ENCODE results near the gene ZNF705A. TPM values are rescaled to one million over a fixed set of nuclear protein-coding genes. Genes with fewer than 3 reads are reported as not detected.
"Not testable (repeated sequence)": the region's sequence is repeated elsewhere in the genome, so short reads cannot be mapped to it uniquely, and the experiment has no call there.

ZNF705A gene
- total RNA-seq, 1 experiment from 2014 or later, result not detected

DNA sequence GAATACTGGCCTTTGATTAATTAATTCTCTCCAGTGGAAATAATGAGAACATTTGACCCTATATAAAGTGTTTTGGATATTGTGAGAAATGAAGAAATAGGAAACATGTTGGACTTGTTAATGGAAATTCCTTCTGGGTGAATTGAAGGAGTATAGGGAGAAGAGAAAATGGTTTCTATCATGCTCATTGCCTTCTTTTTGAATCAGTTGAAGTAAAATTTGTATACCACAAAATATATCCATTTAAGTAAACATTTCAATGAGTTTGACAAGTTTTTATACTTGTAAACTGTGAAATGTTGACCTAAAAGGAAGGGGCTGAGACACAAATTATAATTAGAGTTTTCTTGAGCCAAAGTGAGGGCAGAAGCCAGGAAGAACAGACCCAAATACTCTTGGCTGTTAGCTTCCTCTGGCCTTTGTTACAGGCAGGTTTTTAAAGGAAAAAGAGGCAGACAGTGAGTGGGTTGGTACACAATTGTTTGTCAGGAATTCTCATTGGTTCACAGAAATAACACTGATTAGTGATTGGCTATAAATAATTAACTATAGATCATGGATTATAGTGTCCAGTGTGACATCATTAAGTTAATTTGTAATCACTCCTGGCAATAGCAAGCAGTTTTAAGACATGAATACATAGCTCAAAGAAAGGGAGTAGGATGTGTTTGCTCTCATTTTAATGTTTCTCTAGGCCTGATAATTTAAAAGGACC, 826 bp downstream of the ZNF705A start:
- Histone ChIP-seq H3K27me3 (ENCODE audit: insufficient read depth, low read length) (no peaks in the 10 kb centered on the region), H3K4me2 (ENCODE audit: low read length) (peak overlapping the region; percentile 35; the same call in 1 of the 2 replicates), H3K79me2 (ENCODE audit: insufficient read depth, low read length) (no peaks in the 10 kb centered on the region), H3K4me3 (replicated peaks in 1 of 2; ENCODE audit: low read depth in 1 of 2, low read length in 2 of 2) (no peak overlapping the region), H4K20me1 (ENCODE audit: insufficient read depth) (no peaks in the 10 kb centered on the region), H2AFZ (ENCODE audit: low read depth, low read length, poor library complexity, severe bottlenecking) (peak overlapping the region; percentile 52), H3K27ac (ENCODE audit: low read depth, low read length) (no peak overlapping the region), H3K4me1 (ENCODE audit: control insufficient read depth in 1 of 2, insufficient read depth in 2 of 2, low read length in 2 of 2) (peaks cover 0 to 10% of the 10 kb centered on the region in 2 experiments; a peak in 2 of 4 replicates), H3K36me3 (ENCODE audit: control insufficient read depth in 1 of 2, insufficient read depth in 2 of 2, low read length in 2 of 2) (no peaks in the 10 kb centered on the region), H3K9me2 (ENCODE audit: insufficient read depth) (no peaks in the 10 kb centered on the region), H3K9me3 (ENCODE audit: control insufficient read depth in 1 of 2, insufficient read depth in 1 of 2, low read depth in 1 of 2, low read length in 2 of 2) (no peaks in the 10 kb centered on the region), H3K9ac (ENCODE audit: low read length) (no peak overlapping the region)
- no TSS peak for BruUV-seq (replicated peaks)
- no peak for DNase-seq (ENCODE audit: low read depth, low spot score)
- CTCF ChIA-PET, result no interaction called here
- ATAC-seq, result no peak
- RAD21 ChIA-PET (ENCODE audit: low non-redundant PET in 1 of 2, low total read pairs in 2 of 2, uncharacterized antibody in 2 of 2, unreplicated experiment in 2 of 2), result no interaction called here
- POLR2A ChIA-PET, result no interaction called here
- intact Hi-C loops (cut with micrococcal nuclease), result no loop called here
- TF ChIP-seq TCF7L2 (IDR thresholded peaks at IDR 0.05; ENCODE audit: borderline replicate concordance, extremely low read depth, insufficient read depth, insufficient read length), result no peak
- TF ChIP-seq POLR2AphosphoS5 (IDR thresholded peaks at IDR 0.05; ENCODE audit: low read depth, low read length), result no peak
- TF ChIP-seq SRF (IDR thresholded peaks at IDR 0.05; ENCODE audit: low read depth), result no peak
- no peak for TF ChIP-seq JUND (IDR thresholded peaks at IDR 0.05)

GRCh38 chr12:8172911-8173310, 16.1 kb downstream of the ZNF705A start:
- H3K79me2 ChIP-seq (ENCODE audit: insufficient read depth, low read length); H3K4me2 ChIP-seq (ENCODE audit: low read length); H3K27ac ChIP-seq (ENCODE audit: low read depth, low read length); H3K9ac ChIP-seq (ENCODE audit: low read length); POLR2A ChIA-PET; CTCF ChIA-PET; DNase-seq (ENCODE audit: low read depth, low spot score); H3K4me1 ChIP-seq (ENCODE audit: control insufficient read depth in 1 of 2, insufficient read depth in 2 of 2, low read length in 2 of 2); intact Hi-C loops (cut with micrococcal nuclease); H4K20me1 ChIP-seq (ENCODE audit: insufficient read depth); ATAC-seq; RAD21 ChIA-PET (ENCODE audit: low non-redundant PET in 1 of 2, low total read pairs in 2 of 2, uncharacterized antibody in 2 of 2, unreplicated experiment in 2 of 2); H3K27me3 ChIP-seq (ENCODE audit: insufficient read depth, low read length); BruUV-seq (replicated peaks); H3K9me2 ChIP-seq (ENCODE audit: insufficient read depth); H3K9me3 ChIP-seq (ENCODE audit: control insufficient read depth in 1 of 2, insufficient read depth in 1 of 2, low read depth in 1 of 2, low read length in 2 of 2); H3K4me3 ChIP-seq (replicated peaks in 1 of 2; ENCODE audit: low read depth in 1 of 2, low read length in 2 of 2); H3K36me3 ChIP-seq (ENCODE audit: control insufficient read depth in 1 of 2, insufficient read depth in 2 of 2, low read length in 2 of 2); H2AFZ ChIP-seq (ENCODE audit: low read depth, low read length, poor library complexity, severe bottlenecking): not testable (repeated sequence)

All from HCT116 (cell line).